D721Med (cell line): ENCODE results near the gene ATXN1.

Experiments
- DNase-seq: peaks from one replicate; pipeline ENCODE4 v3.0.0; 2011; ENCODE audit warnings: low spot score; ENCODE audit not compliant: insufficient read length
- FAIRE-seq: peaks from 2 replicates; lab custom pipeline; 2011; peaks lifted over from hg19 to GRCh38; lab: Jason Lieb, UNC
- TF ChIP-seq, protein P1 (sequence below): IDR thresholded peaks from 2 replicates; pipeline ENCODE4 v1.5.1; 2012; ENCODE audit warnings: mild to moderate bottlenecking, control low read depth; ENCODE audit not compliant: insufficient read depth; ENCODE audit errors: missing control alignments

ATXN1 gene

DNA sequence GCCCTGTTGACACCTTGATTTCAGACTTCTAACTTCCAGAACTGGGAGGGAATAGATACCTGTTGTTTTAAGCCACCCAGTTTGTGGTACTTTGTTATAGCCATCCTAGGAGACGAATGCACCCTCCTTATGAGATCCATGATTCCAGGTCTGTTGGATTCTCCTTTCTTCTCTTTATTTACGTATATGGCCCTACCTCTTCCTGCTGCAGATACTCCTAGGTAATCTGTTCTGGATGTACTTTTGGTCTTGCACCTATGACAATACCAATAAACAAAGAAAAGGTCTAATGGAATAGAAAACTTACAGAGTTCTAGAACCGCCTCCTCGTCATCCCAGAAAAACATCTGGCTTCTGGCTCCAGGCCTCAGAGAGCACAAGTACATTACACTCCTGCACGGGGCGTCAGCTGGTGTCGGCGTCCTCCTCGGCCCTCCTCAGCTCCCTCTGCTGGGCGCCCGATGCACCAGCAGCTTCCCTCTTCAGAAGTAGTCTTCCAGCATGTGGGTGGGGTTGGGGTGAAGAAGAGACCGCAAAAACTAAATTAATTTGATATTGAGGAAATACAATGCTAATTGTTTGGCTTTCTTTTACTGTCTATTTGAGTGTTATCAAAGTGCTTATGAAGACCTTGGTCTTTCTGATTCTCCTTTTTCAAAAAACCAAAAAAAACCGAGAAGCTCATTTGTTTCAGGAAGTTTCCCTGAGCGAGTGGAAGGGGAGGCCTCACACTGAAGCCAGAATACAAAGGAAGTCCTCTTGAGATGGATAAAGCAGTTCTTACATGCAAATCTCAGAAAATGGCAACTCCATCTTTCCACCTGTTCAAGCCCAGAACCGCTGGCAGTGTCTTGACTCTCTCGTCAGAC lies 9.7 kb upstream of the ATXN1 start:
- TF ChIP-seq, protein P1, sequence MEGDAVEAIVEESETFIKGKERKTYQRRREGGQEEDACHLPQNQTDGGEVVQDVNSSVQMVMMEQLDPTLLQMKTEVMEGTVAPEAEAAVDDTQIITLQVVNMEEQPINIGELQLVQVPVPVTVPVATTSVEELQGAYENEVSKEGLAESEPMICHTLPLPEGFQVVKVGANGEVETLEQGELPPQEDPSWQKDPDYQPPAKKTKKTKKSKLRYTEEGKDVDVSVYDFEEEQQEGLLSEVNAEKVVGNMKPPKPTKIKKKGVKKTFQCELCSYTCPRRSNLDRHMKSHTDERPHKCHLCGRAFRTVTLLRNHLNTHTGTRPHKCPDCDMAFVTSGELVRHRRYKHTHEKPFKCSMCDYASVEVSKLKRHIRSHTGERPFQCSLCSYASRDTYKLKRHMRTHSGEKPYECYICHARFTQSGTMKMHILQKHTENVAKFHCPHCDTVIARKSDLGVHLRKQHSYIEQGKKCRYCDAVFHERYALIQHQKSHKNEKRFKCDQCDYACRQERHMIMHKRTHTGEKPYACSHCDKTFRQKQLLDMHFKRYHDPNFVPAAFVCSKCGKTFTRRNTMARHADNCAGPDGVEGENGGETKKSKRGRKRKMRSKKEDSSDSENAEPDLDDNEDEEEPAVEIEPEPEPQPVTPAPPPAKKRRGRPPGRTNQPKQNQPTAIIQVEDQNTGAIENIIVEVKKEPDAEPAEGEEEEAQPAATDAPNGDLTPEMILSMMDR: peak; percentile 82
- DNase-seq: no peak
- FAIRE-seq: no peak

DNA sequence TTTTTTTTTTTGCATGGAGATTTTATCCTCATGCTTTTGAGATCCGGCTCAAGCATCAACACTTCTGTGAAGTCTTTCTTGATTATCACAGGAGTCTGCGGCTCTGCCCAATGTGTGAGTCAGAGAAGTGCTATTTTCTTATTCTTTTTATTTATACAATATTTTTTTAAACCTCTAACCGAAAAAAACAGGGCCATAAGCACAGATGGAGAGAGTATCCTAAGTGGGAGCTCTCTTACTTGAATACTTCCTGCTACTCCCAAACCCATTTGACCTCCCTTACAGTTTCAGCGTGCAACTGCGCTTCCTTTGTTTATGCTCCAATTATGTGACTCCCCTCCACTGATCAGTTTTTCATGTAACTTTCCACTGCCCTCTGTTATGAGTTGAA lies 8.7 kb upstream of the ATXN1 start:
- TF ChIP-seq, protein P1: no peak
- no peak for FAIRE-seq
- DNase-seq: no peak

DNA sequence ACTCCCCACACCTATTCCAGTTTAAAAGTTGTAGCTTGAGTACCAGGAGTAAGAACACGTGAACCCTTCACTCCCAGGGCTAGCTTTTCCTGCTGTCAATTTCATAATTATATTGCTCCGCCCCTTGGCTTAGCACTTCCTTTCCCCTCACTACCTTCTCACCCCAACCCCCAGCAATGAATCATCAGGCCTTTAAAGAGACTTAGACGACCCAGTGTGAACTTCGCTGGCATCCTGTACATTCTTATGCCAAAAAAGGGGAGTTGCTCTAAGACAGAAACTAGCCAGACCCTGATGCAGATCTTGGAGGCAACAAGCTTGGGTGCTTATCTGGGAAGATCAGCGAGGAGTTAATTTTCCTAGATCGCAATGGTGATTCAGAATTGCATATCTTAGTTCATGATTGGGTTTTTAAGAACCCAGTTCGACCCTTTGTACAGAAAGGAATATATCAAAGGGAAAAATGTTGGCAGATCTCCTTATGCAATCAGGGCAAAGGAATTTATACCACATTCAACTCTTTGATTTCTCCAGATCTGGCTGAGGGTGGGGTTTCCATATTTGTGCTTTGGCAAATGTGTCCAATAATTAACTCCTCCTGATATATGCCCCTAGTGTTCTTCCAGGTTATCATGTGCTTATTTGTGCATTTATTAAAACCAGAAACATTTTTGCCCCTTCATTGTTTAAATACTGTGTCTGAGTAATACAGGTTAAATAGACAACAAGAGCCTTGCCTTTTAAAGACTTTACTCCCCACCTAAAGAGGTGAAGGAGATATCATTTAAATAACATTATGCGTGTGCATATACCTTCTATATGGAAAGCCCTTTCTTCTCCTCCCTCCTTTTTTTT lies 8.1 kb upstream of the ATXN1 start:
- FAIRE-seq (no peak), DNase-seq (no peak)
- TF ChIP-seq, protein P1: no peak

DNA sequence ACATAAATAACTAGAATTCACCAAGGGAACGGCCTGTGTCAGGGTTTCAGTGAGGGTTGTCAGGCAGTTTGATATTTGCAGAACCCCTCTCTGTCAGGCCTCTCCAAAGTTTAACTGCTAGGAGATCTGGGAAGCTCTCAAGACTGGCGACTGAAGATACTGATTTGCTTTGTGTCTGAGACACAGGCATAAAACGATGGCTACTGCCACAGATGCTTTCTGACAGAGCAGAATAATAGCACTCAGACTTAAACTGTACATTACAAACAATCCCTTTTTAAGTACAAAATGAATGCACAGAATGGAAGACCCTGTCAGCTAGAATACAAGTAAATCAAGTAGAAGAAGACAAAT lies 7.2 kb upstream of the ATXN1 start:
- FAIRE-seq: no peak
- DNase-seq: no peak
- TF ChIP-seq, protein P1: no peak

DNA sequence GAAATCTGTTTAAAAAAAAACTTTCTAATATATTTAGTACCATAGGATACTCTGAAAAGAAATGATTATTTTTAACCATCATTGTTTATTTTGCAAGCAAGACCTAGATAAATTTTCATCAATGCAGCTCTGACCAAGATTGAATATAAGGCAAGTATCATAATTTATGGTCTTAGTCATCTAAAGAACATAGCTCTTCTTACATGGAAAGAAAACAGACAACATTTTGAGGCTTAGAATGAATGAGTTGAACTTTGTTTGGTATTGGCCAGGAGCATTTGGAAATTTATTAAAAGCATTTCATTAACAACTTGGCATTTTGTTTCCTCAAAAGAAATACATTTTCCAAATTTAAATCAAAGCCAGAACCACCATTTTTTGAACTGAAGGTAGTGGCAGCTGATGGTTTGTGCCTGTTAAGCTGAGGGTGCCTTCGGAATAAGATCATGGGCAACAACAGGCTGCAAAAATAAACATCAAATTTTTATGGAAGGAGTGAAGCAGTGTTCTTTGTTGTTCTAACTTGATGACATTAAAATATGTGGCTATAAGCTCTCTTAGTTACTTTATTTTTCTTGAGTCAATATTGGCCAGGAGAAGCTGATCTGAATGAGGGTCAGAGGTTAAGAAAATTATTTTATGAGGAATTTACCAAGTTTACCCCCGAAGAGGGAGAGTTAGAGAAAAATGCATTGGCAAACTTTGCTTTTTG lies 6.7 kb upstream of the ATXN1 start:
- FAIRE-seq (no peak), DNase-seq (no peak)
- TF ChIP-seq, protein P1: no peak

DNA sequence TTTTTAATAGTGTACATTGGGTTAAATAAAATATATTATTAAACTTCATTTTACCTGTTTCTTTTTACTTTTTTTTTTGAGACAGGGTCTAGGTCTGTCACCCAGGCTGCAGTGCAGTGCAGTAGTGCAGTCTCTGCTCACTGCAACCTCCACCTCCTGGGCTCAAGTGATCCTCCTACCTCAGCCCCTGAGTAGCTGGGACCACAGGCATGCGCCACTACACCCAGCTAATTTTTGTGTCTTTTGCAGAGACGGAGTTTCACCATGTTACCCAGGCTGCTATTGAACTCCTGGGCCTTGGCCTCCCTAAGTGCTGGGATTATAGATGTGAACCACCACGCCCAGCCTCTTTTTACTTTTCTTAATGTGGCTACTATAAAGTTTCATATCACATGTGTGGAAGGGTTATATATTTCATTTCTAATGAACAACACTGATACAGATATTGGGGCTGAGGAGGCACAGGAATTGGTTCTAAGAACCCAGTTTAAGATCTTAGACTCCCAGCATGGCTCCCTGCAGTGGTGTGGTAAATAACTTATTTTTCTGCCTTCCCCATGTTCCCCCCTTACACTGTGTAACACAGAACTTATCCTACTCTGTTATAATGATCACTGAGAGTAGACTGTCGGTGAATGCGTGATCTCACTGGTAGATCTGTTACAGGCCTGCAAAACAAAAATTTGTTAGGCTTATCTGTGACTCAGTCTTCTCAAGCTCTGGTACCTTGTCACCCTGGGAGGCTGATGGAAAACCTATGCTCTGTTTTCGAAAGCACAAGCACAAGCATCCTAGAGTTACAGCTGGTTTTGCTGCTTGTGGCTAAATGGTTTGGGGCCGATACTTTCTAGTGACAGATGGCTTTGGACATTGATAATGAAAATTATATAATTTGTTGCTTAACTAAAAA lies 5.8 kb upstream of the ATXN1 start:
- TF ChIP-seq, protein P1: no peak
- DNase-seq: no peak
- no peak for FAIRE-seq
